GM12873 (cell line): ENCODE results near the gene POP5.

Experiments
- CTCF ChIP-seq: IDR thresholded peaks from 2 replicates; pipeline ENCODE4 v1.5.1; 2012; ENCODE audit warnings: low read depth, mild to moderate bottlenecking, moderate library complexity, low read length, control low read depth; ENCODE audit not compliant: insufficient read depth; ENCODE audit errors: missing control alignments

The POP5 gene

GRCh38 chr12:120563495-120563894 lies 17.7 kb downstream of the POP5 start:
- TF ChIP-seq CTCF, result no peak

- TF ChIP-seq CTCF, result no peak
Observed at GRCh38 chr12:120562906-120563305, 18.3 kb downstream of the POP5 start.

- TF ChIP-seq CTCF, result no peak
Observed at GRCh38 chr12:120557589-120557988, 23.6 kb downstream of the POP5 start.

GRCh38 chr12:120554678-120555077 lies 26.5 kb downstream of the POP5 start:
- TF ChIP-seq CTCF, result no peak

GRCh38 chr12:120546050-120546386 lies 35.2 kb downstream of the POP5 start:
- no peak for TF ChIP-seq CTCF

- TF ChIP-seq CTCF, result no peak
Observed at GRCh38 chr12:120544691-120545090, 36.5 kb downstream of the POP5 start.

- no peak for TF ChIP-seq CTCF
Observed at GRCh38 chr12:120542166-120542565, 39.0 kb downstream of the POP5 start.

GRCh38 chr12:120540445-120540844 lies 40.8 kb downstream of the POP5 start:
- no peak for TF ChIP-seq CTCF
